HCT116 (cell line): Measurements from ENCODE around the gene KCTD4. TPM values are rescaled to one million over a fixed set of nuclear protein-coding genes. Genes with fewer than 3 reads are reported as not detected.

Source experiments
- ATAC-seq: fragments of 200-7000 bp; cut with Tn5 transposase; 2 replicates; pipeline ENCODE4 v1.9.1; 2020; ENCODE audit warnings: mild to moderate bottlenecking, moderate library complexity
- BruUV-seq: library from RNA; stranded (reverse); fragments of 400-500 nt; replicated peaks from 2 replicates; lab custom pipeline; 2021; lab: Mats Ljungman, UMichigan
- CTCF ChIA-PET: fragments of 300-600 bp; sonication (Branson Sonifier 250); formaldehyde crosslinking; loops from one replicate; lab custom pipeline; 2021; ENCODE audit warnings: antibody characterized with exemption; lab: Charles Lee
- POLR2A ChIA-PET: fragments of 300-600, 350-600 bp; sonication (Branson Sonifier 250); formaldehyde crosslinking; loops from one replicate; lab custom pipeline; 2021; ENCODE audit warnings: antibody characterized with exemption; lab: Charles Lee
- RAD21 ChIA-PET, 2 experiments: fragments of 300-600 bp; sonication (Branson Sonifier 250); formaldehyde crosslinking; loops; one replicate each; lab custom pipeline; 2023; ENCODE audit warnings: low total read pairs in 2 of 2; ENCODE audit not compliant: uncharacterized antibody in 2 of 2, unreplicated experiment in 2 of 2, low non-redundant PET in 1 of 2; lab: Charles Lee
- DNase-seq: peaks from one replicate; pipeline ENCODE4 v3.0.0-alpha.2; 2010; ENCODE audit warnings: low read depth, low spot score
- H2AFZ ChIP-seq: fragments of 200-600 bp; shearing (Covaris generic), sonication (generic); 2 replicates; pipeline ENCODE4 v1.6.1; 2017; ENCODE audit warnings: low read depth, mixed run types, mixed read lengths, antibody characterized with exemption, low read length; ENCODE audit not compliant: poor library complexity, severe bottlenecking
- H3K27ac ChIP-seq: 2 replicates; pipeline ENCODE4 v1.5.1; 2012; ENCODE audit warnings: low read depth, low read length
- H3K27me3 ChIP-seq: fragments of 200-600 bp; sonication (generic); 2 replicates; pipeline ENCODE4 v1.6.1; 2016; ENCODE audit warnings: mixed run types, low read length, mixed read lengths; ENCODE audit not compliant: insufficient read depth
- H3K36me3 ChIP-seq, 2 experiments: fragments of 200-500 bp in 1 of 2; fragments of 200-600 bp in 1 of 2; sonication (Bioruptor generic) in 1 of 2; sonication (generic) in 1 of 2; 2 replicates each; pipeline versions ENCODE4 v1.5.1 to v1.6.1; 2014 to 2016; ENCODE audit warnings: low read length in 2 of 2, inconsistent platforms in 1 of 2, mixed read lengths in 1 of 2, mixed run types in 1 of 2; ENCODE audit not compliant: insufficient read depth in 2 of 2, control insufficient read depth in 1 of 2
- H3K4me1 ChIP-seq, 2 experiments: fragments of 200-600 bp in 1 of 2; sonication (generic) in 1 of 2; 2 replicates each; pipeline versions ENCODE4 v1.5.1 to v1.6.1; 2012 to 2017; ENCODE audit warnings: low read length in 2 of 2, inconsistent platforms in 1 of 2, mild to moderate bottlenecking in 1 of 2, mixed read lengths in 1 of 2, mixed run types in 1 of 2, moderate library complexity in 1 of 2; ENCODE audit not compliant: insufficient read depth in 2 of 2, control insufficient read depth in 1 of 2
- H3K4me2 ChIP-seq: fragments of 200-600 bp; sonication (generic); 2 replicates; pipeline ENCODE4 v1.6.1; 2017; ENCODE audit warnings: mixed run types, low read length, mixed read lengths
- H3K4me3 ChIP-seq, 2 experiments: fragments of 200-600 bp in 1 of 2; sonication (generic) in 1 of 2; replicated peaks in 1 of 2; 2 replicates each; pipeline ENCODE4 v1.5.1; 2011 to 2016; ENCODE audit warnings: low read length in 2 of 2, control low read depth in 1 of 2, low read depth in 1 of 2, mild to moderate bottlenecking in 1 of 2, mixed read lengths in 1 of 2, mixed run types in 1 of 2
- H3K79me2 ChIP-seq: fragments of 200-600 bp; sonication (generic); 2 replicates; pipeline ENCODE4 v1.6.1; 2017; ENCODE audit warnings: mild to moderate bottlenecking, mixed run types, low read length, moderate library complexity, mixed read lengths; ENCODE audit not compliant: insufficient read depth
- H3K9ac ChIP-seq: fragments of 200-600 bp; sonication (generic); 2 replicates; pipeline ENCODE4 v1.6.1; 2016; ENCODE audit warnings: low read length, mixed read lengths
- H3K9me2 ChIP-seq: fragments of 200-600 bp; sonication (generic), shearing (Covaris generic); 2 replicates; pipeline ENCODE4 v1.6.1; 2017; ENCODE audit warnings: mixed run types, mild to moderate bottlenecking, moderate library complexity; ENCODE audit not compliant: insufficient read depth
- H3K9me3 ChIP-seq, 2 experiments: fragments of 200-500 bp in 1 of 2; fragments of 200-600 bp in 1 of 2; sonication (Bioruptor generic) in 1 of 2; sonication (generic) in 1 of 2; 2 replicates each; pipeline ENCODE4 v1.6.1; 2014 to 2017; ENCODE audit warnings: low read length in 2 of 2, mixed read lengths in 2 of 2, inconsistent platforms in 1 of 2, low read depth in 1 of 2, mild to moderate bottlenecking in 1 of 2, mixed run types in 1 of 2, moderate library complexity in 1 of 2; ENCODE audit not compliant: control insufficient read depth in 1 of 2, insufficient read depth in 1 of 2
- H4K20me1 ChIP-seq: fragments of 200-600 bp; sonication (generic), shearing (Covaris generic); 2 replicates; pipeline ENCODE4 v1.6.1; 2017; ENCODE audit warnings: mixed run types, mild to moderate bottlenecking, moderate library complexity; ENCODE audit not compliant: insufficient read depth
- CBX3 ChIP-seq: IDR thresholded peaks from 2 replicates; pipeline ENCODE4 v1.6.1; 2012; ENCODE audit warnings: low read depth
- CEBPB ChIP-seq: IDR thresholded peaks from 2 replicates; pipeline ENCODE4 v1.6.1; 2012; ENCODE audit warnings: low read depth
- EGR1 ChIP-seq: IDR thresholded peaks from 2 replicates; pipeline ENCODE4 v1.6.1; 2012; ENCODE audit warnings: low read depth
- ELF1 ChIP-seq: IDR thresholded peaks from 2 replicates; pipeline ENCODE4 v1.6.1; 2012; ENCODE audit warnings: low read depth, borderline replicate concordance
- JUND ChIP-seq: IDR thresholded peaks from 2 replicates; pipeline ENCODE4 v1.6.1; 2012
- MAX ChIP-seq: IDR thresholded peaks from 2 replicates; pipeline ENCODE4 v1.6.1; 2012
- SRF ChIP-seq: IDR thresholded peaks from 2 replicates; pipeline ENCODE4 v1.6.1; 2012; ENCODE audit warnings: low read depth
- ZFX ChIP-seq: fragments of 450-650 bp; IDR thresholded peaks from 2 replicates; pipeline ENCODE4 v1.6.1; 2017
- ZNF274 ChIP-seq: fragments of 200-500 bp; sonication (Bioruptor generic); IDR thresholded peaks from 2 replicates; pipeline ENCODE4 v1.6.1; 2014; ENCODE audit warnings: mild to moderate bottlenecking, low read depth, low read length, inconsistent platforms
- intact Hi-C: fragments of 100-400 bp; cut with micrococcal nuclease; formaldehyde crosslinking; loops from 2 replicates; pipeline ENCODE4 v1.10.0; 2022
- total RNA-seq: library from RNA; stranded (reverse); gene quantifications from one replicate; pipeline ENCODE4 v1.2.1, GENCODE V29; 2021; ENCODE audit not compliant: unreplicated experiment

The KCTD4 gene
- total RNA-seq, 1 experiment from 2014 or later, result not detected

GRCh38 chr13:45196096-45196495, 4.7 kb downstream of the KCTD4 start:
- no peak for TF ChIP-seq SRF
- TF ChIP-seq EGR1, result no peak
- H4K20me1 ChIP-seq, result no peaks in the 10 kb centered on the region
- ChIA-PET CTCF (no interaction called here), POLR2A (no interaction called here), RAD21 (no interaction called here)
- no peak overlapping the region for H3K4me3 ChIP-seq
- no peak overlapping the region for H2AFZ ChIP-seq
- H3K79me2 ChIP-seq, result peaks cover 43% of the 10 kb centered on the region
- peaks cover 0 to 14% of the 10 kb centered on the region in 2 experiments; a peak in 1 of 4 replicates for H3K4me1 ChIP-seq
- no peaks in the 10 kb centered on the region for H3K9me2 ChIP-seq
- no peaks in the 10 kb centered on the region for H3K27me3 ChIP-seq
- ATAC-seq, result no peak
- no peak overlapping the region for H3K4me2 ChIP-seq
- no peaks in the 10 kb centered on the region for H3K36me3 ChIP-seq
- no peak for DNase-seq
- no peaks in the 10 kb centered on the region for H3K9me3 ChIP-seq
- intact Hi-C loops, result no loop called here
- BruUV-seq, result no TSS peak
- H3K27ac ChIP-seq, result no peak overlapping the region
- no peak overlapping the region for H3K9ac ChIP-seq

- no peak overlapping the region for H3K27ac ChIP-seq
- DNase-seq, result no peak
- no peak overlapping the region for H3K4me3 ChIP-seq
- no peak overlapping the region for H3K9ac ChIP-seq
- no peaks in the 10 kb centered on the region for H3K9me3 ChIP-seq
- no peak for TF ChIP-seq MAX
- no peak for TF ChIP-seq CBX3
- no peak for TF ChIP-seq ZFX
- no peak for TF ChIP-seq CEBPB
- TF ChIP-seq ELF1, result no peak
- no peak for TF ChIP-seq JUND
- TF ChIP-seq ZNF274, result no peak
- TF ChIP-seq SRF, result no peak
- no peaks in the 10 kb centered on the region for H3K27me3 ChIP-seq
- no peak overlapping the region for H2AFZ ChIP-seq
- POLR2A ChIA-PET, result no interaction called here
- no peaks in the 10 kb centered on the region for H3K9me2 ChIP-seq
- no peaks in the 10 kb centered on the region for H3K36me3 ChIP-seq
- intact Hi-C loops, result no loop called here
- ATAC-seq, result no peak
- no peaks in the 10 kb centered on the region for H4K20me1 ChIP-seq
- peaks cover 41% of the 10 kb centered on the region for H3K79me2 ChIP-seq
- RAD21 ChIA-PET, result no interaction called here
- no TSS peak for BruUV-seq
- CTCF ChIA-PET, result no interaction called here
- no peak overlapping the region for H3K4me2 ChIP-seq
- H3K4me1 ChIP-seq, result peaks cover 0 to 14% of the 10 kb centered on the region in 2 experiments; a peak in 1 of 4 replicates
Observed at GRCh38 chr13:45195421-45195820, 5.4 kb downstream of the KCTD4 start.
